HEK293 (cell line): Measurements from ENCODE around the gene PLA2G4D.

Experiments
- CTCF ChIA-PET: fragments of 350-600 bp; formaldehyde crosslinking; extraction: SDS; loops from one replicate; lab custom pipeline; 2021; ENCODE audit warnings: antibody characterized with exemption; lab: Yijun Ruan, JAX
- POLR2A ChIA-PET: fragments of 300-600 bp; formaldehyde crosslinking; extraction: SDS; loops from one replicate; lab custom pipeline; 2020; ENCODE audit warnings: antibody characterized with exemption, inconsistent platforms; lab: Yijun Ruan, JAX
- H3K27ac ChIP-seq: fragments of 200-500 bp; sonication (Bioruptor generic); 2 replicates; pipeline ENCODE4 v1.5.1; 2014; ENCODE audit warnings: low read depth, low read length, control low read depth, inconsistent platforms; ENCODE audit errors: extremely low read depth
- H3K36me3 ChIP-seq, 2 experiments: fragments of 200-500 bp in 1 of 2; sonication (Bioruptor generic) in 1 of 2; 1 replicate in 1 of 2; 2 replicates in 1 of 2; pipeline ENCODE4 v1.5.1; 2014 to 2017; ENCODE audit warnings: inconsistent platforms in 2 of 2, low read length in 2 of 2; ENCODE audit not compliant: control insufficient read depth in 2 of 2, insufficient read depth in 1 of 2
- H3K4me1 ChIP-seq: fragments of 200-500 bp; sonication (Bioruptor generic); 2 replicates; pipeline ENCODE4 v1.5.1; 2014; ENCODE audit warnings: mild to moderate bottlenecking, low read length, inconsistent platforms; ENCODE audit not compliant: control insufficient read depth, insufficient read depth
- H3K4me3 ChIP-seq: 2 replicates; pipeline ENCODE4 v1.5.1; 2011; ENCODE audit warnings: low read depth, mild to moderate bottlenecking, control low read depth, low read length, moderate library complexity
- H3K9me3 ChIP-seq: fragments of 200-500 bp; sonication (Bioruptor generic); 2 replicates; pipeline ENCODE4 v1.5.1; 2014; ENCODE audit warnings: low read depth, low read length, inconsistent platforms; ENCODE audit not compliant: control insufficient read depth, insufficient read depth
- GLIS1 ChIP-seq: fragments of 450-650 bp; formaldehyde crosslinking; IDR thresholded peaks from 2 replicates; pipeline ENCODE4 v1.5.1; 2016; ENCODE audit warnings: missing biosample characterization, missing genetic modification characterization
- SALL2 ChIP-seq: fragments of 450-650 bp; formaldehyde crosslinking; IDR thresholded peaks from 2 replicates; pipeline ENCODE4 v1.5.0; 2017; ENCODE audit warnings: missing biosample characterization, mild to moderate bottlenecking, missing genetic modification characterization, borderline replicate concordance
- WT1 ChIP-seq: fragments of 450-650 bp; formaldehyde crosslinking; IDR thresholded peaks from 2 replicates; pipeline ENCODE4 v1.5.1; 2016; ENCODE audit warnings: missing biosample characterization, missing genetic modification characterization
- YY2 ChIP-seq: fragments of 450-650 bp; formaldehyde crosslinking; IDR thresholded peaks from 2 replicates; pipeline ENCODE4 v1.5.1; 2016; ENCODE audit warnings: missing biosample characterization, missing genetic modification characterization
- ZBTB20 ChIP-seq: fragments of 450-650 bp; formaldehyde crosslinking; IDR thresholded peaks from 2 replicates; pipeline ENCODE4 v1.5.1; 2016; ENCODE audit warnings: missing biosample characterization, missing genetic modification characterization
- ZBTB6 ChIP-seq: fragments of 450-650 bp; formaldehyde crosslinking; IDR thresholded peaks from 2 replicates; pipeline ENCODE4 v1.5.1; 2017; ENCODE audit warnings: missing biosample characterization, missing genetic modification characterization
- ZFP37 ChIP-seq: fragments of 450-650 bp; formaldehyde crosslinking; IDR thresholded peaks from 2 replicates; pipeline ENCODE4 v1.5.1; 2016; ENCODE audit warnings: missing biosample characterization, missing genetic modification characterization
- ZNF114 ChIP-seq: fragments of 450-650 bp; formaldehyde crosslinking; IDR thresholded peaks from 2 replicates; pipeline ENCODE4 v1.5.0; 2017; ENCODE audit warnings: missing biosample characterization, missing genetic modification characterization
- ZNF121 ChIP-seq: fragments of 450-650 bp; formaldehyde crosslinking; IDR thresholded peaks from 2 replicates; pipeline ENCODE4 v1.5.1; 2016; ENCODE audit warnings: missing biosample characterization, missing genetic modification characterization
- ZNF140 ChIP-seq: fragments of 450-650 bp; formaldehyde crosslinking; IDR thresholded peaks from 2 replicates; pipeline ENCODE4 v1.5.1; 2016; ENCODE audit warnings: missing biosample characterization, missing genetic modification characterization
- ZNF174 ChIP-seq: fragments of 450-650 bp; formaldehyde crosslinking; IDR thresholded peaks from 2 replicates; pipeline ENCODE4 v1.5.0; 2017; ENCODE audit warnings: missing biosample characterization, mild to moderate bottlenecking, missing genetic modification characterization
- ZNF366 ChIP-seq: fragments of 450-650 bp; formaldehyde crosslinking; conservative IDR thresholded peaks from 2 replicates; pipeline ENCODE4 v1.5.1; 2016; ENCODE audit warnings: missing biosample characterization, missing genetic modification characterization
- ZNF510 ChIP-seq: fragments of 450-650 bp; formaldehyde crosslinking; IDR thresholded peaks from 2 replicates; pipeline ENCODE4 v1.5.1; 2018; ENCODE audit warnings: mild to moderate bottlenecking, missing genetic modification characterization, missing biosample characterization; ENCODE audit not compliant: insufficient replicate concordance
- ZNF549 ChIP-seq: fragments of 450-650 bp; IDR thresholded peaks from 2 replicates; pipeline ENCODE4 v1.5.1; 2018; ENCODE audit warnings: missing biosample characterization, missing genetic modification characterization, mild to moderate bottlenecking, inconsistent platforms, moderate library complexity
- ZNF560 ChIP-seq: fragments of 450-650 bp; formaldehyde crosslinking; IDR thresholded peaks from 2 replicates; pipeline ENCODE4 v1.5.1; 2017; ENCODE audit warnings: missing biosample characterization, missing genetic modification characterization, borderline replicate concordance
- ZNF707 ChIP-seq: fragments of 450-650 bp; formaldehyde crosslinking; IDR thresholded peaks from 2 replicates; pipeline ENCODE4 v1.5.1; 2016; ENCODE audit warnings: missing biosample characterization, missing genetic modification characterization
- ZSCAN4 ChIP-seq: fragments of 450-650 bp; formaldehyde crosslinking; IDR thresholded peaks from 2 replicates; pipeline ENCODE4 v1.5.1; 2017; ENCODE audit warnings: missing biosample characterization, missing genetic modification characterization
- TF ChIP-seq, protein P1 (sequence below): fragments of 450-650 bp; formaldehyde crosslinking; IDR thresholded peaks from 2 replicates; pipeline ENCODE4 v1.5.1; 2016; ENCODE audit warnings: missing biosample characterization, missing genetic modification characterization
- TF ChIP-seq, protein P2 (sequence below): fragments of 450-650 bp; formaldehyde crosslinking; IDR thresholded peaks from 2 replicates; pipeline ENCODE4 v1.5.1; 2016; ENCODE audit warnings: missing biosample characterization, missing genetic modification characterization
- TF ChIP-seq, protein P3 (sequence below): fragments of 450-650 bp; formaldehyde crosslinking; IDR thresholded peaks from 2 replicates; pipeline ENCODE4 v1.5.1; 2016; ENCODE audit warnings: missing biosample characterization, missing genetic modification characterization
- TF ChIP-seq, protein P4 (sequence below): fragments of 450-650 bp; formaldehyde crosslinking; IDR thresholded peaks from 2 replicates; pipeline ENCODE4 v1.5.1; 2016; ENCODE audit warnings: missing biosample characterization, missing genetic modification characterization

Gene PLA2G4D

GRCh38 chr15:42107473-42107872, 13.1 kb upstream of the PLA2G4D start (continued):
- no peak for TF ChIP-seq ZNF549
- no peak for TF ChIP-seq ZNF174
- TF ChIP-seq, all 188 proteins: peak for 0

GRCh38 chr15:42106288-42106687, 11.9 kb upstream of the PLA2G4D start:
- no peak overlapping the region for H3K27ac ChIP-seq
- no peaks in the 10 kb centered on the region for H3K4me1 ChIP-seq
- TF ChIP-seq ZBTB6, result no peak
- TF ChIP-seq GLIS1 (tag by site-specific recombination), result no peak
- no peak for TF ChIP-seq ZNF366 (tag by site-specific recombination)
- TF ChIP-seq ZNF510, result no peak
- TF ChIP-seq WT1, result no peak
- TF ChIP-seq, protein P1, sequence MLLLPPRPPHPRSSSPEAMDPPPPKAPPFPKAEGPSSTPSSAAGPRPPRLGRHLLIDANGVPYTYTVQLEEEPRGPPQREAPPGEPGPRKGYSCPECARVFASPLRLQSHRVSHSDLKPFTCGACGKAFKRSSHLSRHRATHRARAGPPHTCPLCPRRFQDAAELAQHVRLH (tag by site-specific recombination), result no peak
- no peak for TF ChIP-seq ZNF707
- no peak for TF ChIP-seq ZBTB20 (tag by site-specific recombination)
- TF ChIP-seq, protein P2, sequence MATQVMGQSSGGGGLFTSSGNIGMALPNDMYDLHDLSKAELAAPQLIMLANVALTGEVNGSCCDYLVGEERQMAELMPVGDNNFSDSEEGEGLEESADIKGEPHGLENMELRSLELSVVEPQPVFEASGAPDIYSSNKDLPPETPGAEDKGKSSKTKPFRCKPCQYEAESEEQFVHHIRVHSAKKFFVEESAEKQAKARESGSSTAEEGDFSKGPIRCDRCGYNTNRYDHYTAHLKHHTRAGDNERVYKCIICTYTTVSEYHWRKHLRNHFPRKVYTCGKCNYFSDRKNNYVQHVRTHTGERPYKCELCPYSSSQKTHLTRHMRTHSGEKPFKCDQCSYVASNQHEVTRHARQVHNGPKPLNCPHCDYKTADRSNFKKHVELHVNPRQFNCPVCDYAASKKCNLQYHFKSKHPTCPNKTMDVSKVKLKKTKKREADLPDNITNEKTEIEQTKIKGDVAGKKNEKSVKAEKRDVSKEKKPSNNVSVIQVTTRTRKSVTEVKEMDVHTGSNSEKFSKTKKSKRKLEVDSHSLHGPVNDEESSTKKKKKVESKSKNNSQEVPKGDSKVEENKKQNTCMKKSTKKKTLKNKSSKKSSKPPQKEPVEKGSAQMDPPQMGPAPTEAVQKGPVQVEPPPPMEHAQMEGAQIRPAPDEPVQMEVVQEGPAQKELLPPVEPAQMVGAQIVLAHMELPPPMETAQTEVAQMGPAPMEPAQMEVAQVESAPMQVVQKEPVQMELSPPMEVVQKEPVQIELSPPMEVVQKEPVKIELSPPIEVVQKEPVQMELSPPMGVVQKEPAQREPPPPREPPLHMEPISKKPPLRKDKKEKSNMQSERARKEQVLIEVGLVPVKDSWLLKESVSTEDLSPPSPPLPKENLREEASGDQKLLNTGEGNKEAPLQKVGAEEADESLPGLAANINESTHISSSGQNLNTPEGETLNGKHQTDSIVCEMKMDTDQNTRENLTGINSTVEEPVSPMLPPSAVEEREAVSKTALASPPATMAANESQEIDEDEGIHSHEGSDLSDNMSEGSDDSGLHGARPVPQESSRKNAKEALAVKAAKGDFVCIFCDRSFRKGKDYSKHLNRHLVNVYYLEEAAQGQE (tag by site-specific recombination), result no peak
- TF ChIP-seq, protein P3, sequence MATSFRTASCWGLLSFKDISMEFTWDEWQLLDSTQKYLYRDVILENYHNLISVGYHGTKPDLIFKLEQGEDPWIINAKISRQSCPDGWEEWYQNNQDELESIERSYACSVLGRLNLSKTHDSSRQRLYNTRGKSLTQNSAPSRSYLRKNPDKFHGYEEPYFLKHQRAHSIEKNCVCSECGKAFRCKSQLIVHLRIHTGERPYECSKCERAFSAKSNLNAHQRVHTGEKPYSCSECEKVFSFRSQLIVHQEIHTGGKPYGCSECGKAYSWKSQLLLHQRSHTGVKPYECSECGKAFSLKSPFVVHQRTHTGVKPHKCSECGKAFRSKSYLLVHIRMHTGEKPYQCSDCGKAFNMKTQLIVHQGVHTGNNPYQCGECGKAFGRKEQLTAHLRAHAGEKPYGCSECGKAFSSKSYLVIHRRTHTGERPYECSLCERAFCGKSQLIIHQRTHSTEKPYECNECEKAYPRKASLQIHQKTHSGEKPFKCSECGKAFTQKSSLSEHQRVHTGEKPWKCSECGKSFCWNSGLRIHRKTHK (tag by site-specific recombination), result no peak
- TF ChIP-seq, protein P4, sequence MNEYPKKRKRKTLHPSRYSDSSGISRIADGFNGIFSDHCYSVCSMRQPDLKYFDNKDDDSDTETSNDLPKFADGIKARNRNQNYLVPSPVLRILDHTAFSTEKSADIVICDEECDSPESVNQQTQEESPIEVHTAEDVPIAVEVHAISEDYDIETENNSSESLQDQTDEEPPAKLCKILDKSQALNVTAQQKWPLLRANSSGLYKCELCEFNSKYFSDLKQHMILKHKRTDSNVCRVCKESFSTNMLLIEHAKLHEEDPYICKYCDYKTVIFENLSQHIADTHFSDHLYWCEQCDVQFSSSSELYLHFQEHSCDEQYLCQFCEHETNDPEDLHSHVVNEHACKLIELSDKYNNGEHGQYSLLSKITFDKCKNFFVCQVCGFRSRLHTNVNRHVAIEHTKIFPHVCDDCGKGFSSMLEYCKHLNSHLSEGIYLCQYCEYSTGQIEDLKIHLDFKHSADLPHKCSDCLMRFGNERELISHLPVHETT (tag by site-specific recombination), result no peak
- TF ChIP-seq ZNF114, result no peak
- TF ChIP-seq ZSCAN4, result no peak
- no peak for TF ChIP-seq ZNF121 (tag by site-specific recombination)
- TF ChIP-seq ZNF174, result no peak
- TF ChIP-seq SALL2 (tag by site-specific recombination), result no peak
- TF ChIP-seq ZNF140 (tag by site-specific recombination), result no peak
- TF ChIP-seq YY2 (tag by site-specific recombination), result no peak
- no peak for TF ChIP-seq ZFP37
- no peak for TF ChIP-seq ZNF560 (tag by site-specific recombination)
- no peak overlapping the region for H3K4me3 ChIP-seq
- no peaks in the 10 kb centered on the region for H3K36me3 ChIP-seq
- CTCF ChIA-PET, result no interaction called here
- no peaks in the 10 kb centered on the region for H3K9me3 ChIP-seq
- POLR2A ChIA-PET, result no interaction called here
